Measurements from ENCODE around the gene FHL2.

FHL2 gene

GRCh38 chr2:105330681-105331375 lies 68.0 kb downstream of the FHL2 start:
- H3K27me3 ChIP-seq (ENCODE audit: insufficient read depth, poor library complexity, severe bottlenecking), result no peaks in the 10 kb centered on the region
- H3K4me1 ChIP-seq (ENCODE audit: insufficient read depth, poor library complexity, severe bottlenecking), result peaks cover 14% of the 10 kb centered on the region
- H3K36me3 ChIP-seq (ENCODE audit: low read depth), result no peaks in the 10 kb centered on the region
- DNase-seq (ENCODE audit: low spot score) (no peak), ATAC-seq (ENCODE audit: low read depth) (no peak)
- H3K4me3 ChIP-seq (ENCODE audit: severe bottlenecking), result no peak overlapping the region
- no peak for TF ChIP-seq CTCF (IDR thresholded peaks at IDR 0.05; ENCODE audit: poor library complexity, severe bottlenecking)
- H3K9me3 ChIP-seq (ENCODE audit: severe bottlenecking), result no peaks in the 10 kb centered on the region
- H3K27ac ChIP-seq (ENCODE audit: poor library complexity, severe bottlenecking), result peak overlapping the region; percentile 65

GRCh38 chr2:105329561-105330495 lies 69.0 kb downstream of the FHL2 start, which contains the start of gene TGFBRAP1:
Gene TGFBRAP1, minus strand, starts transcription at chr2:105329735. Its CDS starts 21,434 bp downstream, at chr2:105308301.
- DNase-seq (ENCODE audit: low spot score) (no peak), ATAC-seq (ENCODE audit: low read depth) (peak; percentile 50)
- peak within 1 kb of the TSS; percentile 78 for H3K4me3 ChIP-seq (ENCODE audit: severe bottlenecking)
- H3K27ac ChIP-seq (ENCODE audit: poor library complexity, severe bottlenecking), result peak within 1 kb of the TSS; percentile 65
- H3K9me3 ChIP-seq (ENCODE audit: severe bottlenecking), result no peaks in the 10 kb centered on the region
- H3K4me1 ChIP-seq (ENCODE audit: insufficient read depth, poor library complexity, severe bottlenecking), result peaks cover 24% of the 10 kb centered on the region
- no peaks in the 10 kb centered on the region for H3K27me3 ChIP-seq (ENCODE audit: insufficient read depth, poor library complexity, severe bottlenecking)
- no peaks in the 10 kb centered on the region for H3K36me3 ChIP-seq (ENCODE audit: low read depth)
- no peak for TF ChIP-seq CTCF (IDR thresholded peaks at IDR 0.05; ENCODE audit: poor library complexity, severe bottlenecking)

DNA sequence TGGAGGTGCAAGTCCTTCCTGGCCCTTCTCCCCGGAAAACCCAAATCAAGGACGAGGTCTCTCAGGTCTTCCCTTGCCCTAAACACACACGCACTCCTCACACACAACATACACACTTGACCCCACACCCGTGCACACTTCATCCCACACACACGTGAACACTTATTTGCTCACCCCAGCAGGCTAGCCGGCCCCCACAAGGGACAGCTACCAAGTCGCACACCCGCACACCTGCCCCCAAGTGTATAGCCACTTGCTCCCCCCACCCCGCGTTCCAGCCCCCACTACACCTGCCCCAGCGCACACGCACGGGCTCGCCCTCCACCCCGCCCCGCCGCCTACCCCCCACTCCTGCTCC lies 69.7 kb downstream of the FHL2 start:
- Histone ChIP-seq H3K9me3 (ENCODE audit: severe bottlenecking) (no peaks in the 10 kb centered on the region), H3K27ac (ENCODE audit: poor library complexity, severe bottlenecking) (peak overlapping the region; percentile 65), H3K36me3 (ENCODE audit: low read depth) (no peaks in the 10 kb centered on the region), H3K4me1 (ENCODE audit: insufficient read depth, poor library complexity, severe bottlenecking) (peaks cover 31% of the 10 kb centered on the region), H3K27me3 (ENCODE audit: insufficient read depth, poor library complexity, severe bottlenecking) (no peaks in the 10 kb centered on the region), H3K4me3 (ENCODE audit: severe bottlenecking) (peak overlapping the region; percentile 78)
- ATAC-seq (ENCODE audit: low read depth), result no peak
- no peak for DNase-seq (ENCODE audit: low spot score)
- TF ChIP-seq CTCF (IDR thresholded peaks at IDR 0.05; ENCODE audit: poor library complexity, severe bottlenecking), result no peak

- ATAC-seq (ENCODE audit: low read depth), result peak; percentile 12; the same call in 2 of the 3 replicates
- DNase-seq (ENCODE audit: low spot score), result no peak
- H3K4me1 ChIP-seq (ENCODE audit: insufficient read depth, poor library complexity, severe bottlenecking), result peaks cover 33% of the 10 kb centered on the region
Measured at GRCh38 chr2:105328281-105329196, 70.3 kb downstream of the FHL2 start.

More at GRCh38 chr2:105328281-105329196, 70.3 kb downstream of the FHL2 start:
- Histone ChIP-seq H3K36me3 (ENCODE audit: low read depth) (no peaks in the 10 kb centered on the region), H3K27ac (ENCODE audit: poor library complexity, severe bottlenecking) (peak overlapping the region; percentile 65), H3K4me3 (ENCODE audit: severe bottlenecking) (peak overlapping the region; percentile 78), H3K27me3 (ENCODE audit: insufficient read depth, poor library complexity, severe bottlenecking) (no peaks in the 10 kb centered on the region), H3K9me3 (ENCODE audit: severe bottlenecking) (no peaks in the 10 kb centered on the region)
- TF ChIP-seq CTCF (IDR thresholded peaks at IDR 0.05; ENCODE audit: poor library complexity, severe bottlenecking), result no peak
